ENCODE results near the gene ENHO.
"Not testable (repeated sequence)": the region's sequence is repeated elsewhere in the genome, so short reads cannot be mapped to it uniquely, and the experiment has no call there.

DNA sequence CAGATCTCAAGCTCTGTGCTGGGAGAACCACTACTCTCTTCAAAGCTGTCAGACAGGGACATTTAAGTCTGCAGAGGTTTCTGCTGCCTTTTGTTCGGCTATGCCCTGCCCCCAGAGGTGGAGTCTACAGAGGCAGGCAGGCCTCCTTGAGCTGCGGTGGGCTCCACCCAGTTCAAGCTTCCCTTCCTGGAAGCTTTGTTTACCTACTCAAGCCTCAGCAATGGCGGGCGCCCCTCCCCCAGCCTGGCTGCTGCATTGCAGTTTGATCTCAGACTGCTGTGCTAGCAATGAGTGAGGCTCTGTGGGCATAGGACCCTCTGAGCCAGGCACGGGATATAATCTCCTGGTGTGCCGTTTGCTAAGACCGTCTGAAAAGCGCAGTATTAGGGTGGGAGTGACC lies 9.3 kb upstream of the ENHO start:
- not testable (repeated sequence) for TF ChIP-seq CTCF, EP300 (IDR thresholded peaks at IDR 0.05)

Measured in esophagus muscularis mucosa (tissue), 3 donors.